ENCODE measurements around the gene CFLAR. TPM values are rescaled to one million over a fixed set of nuclear protein-coding genes. Genes with fewer than 3 reads are reported as not detected.

The CFLAR gene
- total RNA-seq, 1 experiment from 2014 or later = 56.4 TPM

GRCh38 chr2:201151127-201151981 is 35.4 kb downstream of the CFLAR start:
- Histone ChIP-seq H3K27me3 (replicated peaks; ENCODE audit: control insufficient read depth, insufficient read depth, low read length) (no peaks in the 10 kb centered on the region), H3K36me3 (ENCODE audit: control insufficient read depth, insufficient read depth, low read length) (peaks cover 6% of the 10 kb centered on the region), H3K9me3 (peaks cover 7% of the 10 kb centered on the region; the same call in 1 of the 2 replicates), H3K4me1 (peaks cover 60% of the 10 kb centered on the region), H3K4me3 (ENCODE audit: low read depth, low read length) (no peak overlapping the region)
- DNase-seq = no peak
- ChIA-PET CTCF (no interaction called here), POLR2A (interaction anchor here (1.1 kb wide), 1 partner anchor 35 kb away, joined by 3 read pairs; the partner anchor contains the start of gene CFLAR)
- intact Hi-C loops (cut with micrococcal nuclease; ENCODE audit: unreplicated experiment) = no loop called here
- Mint-ChIP-seq H3K9me3 (ENCODE audit: unreplicated experiment) (no peaks in the 10 kb centered on the region), H3K4me3 (ENCODE audit: unreplicated experiment) (peak overlapping the region; percentile 29), H3K4me1 (ENCODE audit: low read depth, unreplicated experiment) (peaks cover 37% of the 10 kb centered on the region), H3K27me3 (ENCODE audit: insufficient read depth, unreplicated experiment) (no peaks in the 10 kb centered on the region), H3K27ac (ENCODE audit: unreplicated experiment) (peak overlapping the region; percentile 79), H3K36me3 (ENCODE audit: insufficient read depth, unreplicated experiment) (peaks cover 71% of the 10 kb centered on the region)
- TSS peak; percentile 31 for BruUV-seq (replicated peaks)
- TF ChIP-seq CTCF (IDR thresholded peaks at IDR 0.05; ENCODE audit: insufficient read depth in 1 of 2, low read depth in 1 of 2, low read length in 1 of 2, severe bottlenecking in 1 of 2, unreplicated experiment in 1 of 2) = no peak

- Histone ChIP-seq H3K4me3 (ENCODE audit: low read depth, low read length) (no peak overlapping the region), H3K36me3 (ENCODE audit: control insufficient read depth, insufficient read depth, low read length) (peaks cover 6% of the 10 kb centered on the region), H3K27me3 (replicated peaks; ENCODE audit: control insufficient read depth, insufficient read depth, low read length) (no peaks in the 10 kb centered on the region), H3K4me1 (peaks cover 55% of the 10 kb centered on the region), H3K9me3 (peaks cover 7% of the 10 kb centered on the region; the same call in 1 of the 2 replicates)
- intact Hi-C loops (cut with micrococcal nuclease; ENCODE audit: unreplicated experiment) = no loop called here
- H3K4me1 Mint-ChIP-seq (ENCODE audit: low read depth, unreplicated experiment) = peaks cover 37% of the 10 kb centered on the region
- no peak overlapping the region for H3K27ac Mint-ChIP-seq (ENCODE audit: unreplicated experiment)
- TF ChIP-seq CTCF (IDR thresholded peaks at IDR 0.05; ENCODE audit: insufficient read depth in 1 of 2, low read depth in 1 of 2, low read length in 1 of 2, severe bottlenecking in 1 of 2, unreplicated experiment in 1 of 2) = no peak
- H3K27me3 Mint-ChIP-seq (ENCODE audit: insufficient read depth, unreplicated experiment) = no peaks in the 10 kb centered on the region
- H3K4me3 Mint-ChIP-seq (ENCODE audit: unreplicated experiment) = no peak overlapping the region
- H3K36me3 Mint-ChIP-seq (ENCODE audit: insufficient read depth, unreplicated experiment) = peaks cover 64% of the 10 kb centered on the region
- DNase-seq = no peak
- POLR2A ChIA-PET = no interaction called here
- no TSS peak for BruUV-seq (replicated peaks)
- CTCF ChIA-PET = no interaction called here
- H3K9me3 Mint-ChIP-seq (ENCODE audit: unreplicated experiment) = no peaks in the 10 kb centered on the region
These were observed 36.6 kb downstream of the CFLAR start for GRCh38 chr2:201152517-201152916.

- BruUV-seq (replicated peaks) = no TSS peak
- Histone ChIP-seq H3K9me3 (peaks cover 7% of the 10 kb centered on the region; the same call in 1 of the 2 replicates), H3K4me3 (ENCODE audit: low read depth, low read length) (no peak overlapping the region), H3K4me1 (peaks cover 56% of the 10 kb centered on the region), H3K27me3 (replicated peaks; ENCODE audit: control insufficient read depth, insufficient read depth, low read length) (no peaks in the 10 kb centered on the region), H3K36me3 (ENCODE audit: control insufficient read depth, insufficient read depth, low read length) (peaks cover 6% of the 10 kb centered on the region)
- H3K27ac Mint-ChIP-seq (ENCODE audit: unreplicated experiment) = peak overlapping the region; percentile 64
- DNase-seq = no peak
- TF ChIP-seq CTCF (IDR thresholded peaks at IDR 0.05; ENCODE audit: insufficient read depth in 1 of 2, low read depth in 1 of 2, low read length in 1 of 2, severe bottlenecking in 1 of 2, unreplicated experiment in 1 of 2) = no peak
- no peak overlapping the region for H3K4me3 Mint-ChIP-seq (ENCODE audit: unreplicated experiment)
- ChIA-PET POLR2A (no interaction called here), CTCF (no interaction called here)
- H3K36me3 Mint-ChIP-seq (ENCODE audit: insufficient read depth, unreplicated experiment) = peaks cover 67% of the 10 kb centered on the region
- no peaks in the 10 kb centered on the region for H3K9me3 Mint-ChIP-seq (ENCODE audit: unreplicated experiment)
- peaks cover 41% of the 10 kb centered on the region for H3K4me1 Mint-ChIP-seq (ENCODE audit: low read depth, unreplicated experiment)
- H3K27me3 Mint-ChIP-seq (ENCODE audit: insufficient read depth, unreplicated experiment) = no peaks in the 10 kb centered on the region
- intact Hi-C loops (cut with micrococcal nuclease; ENCODE audit: unreplicated experiment) = no loop called here
These were observed 37.2 kb downstream of the CFLAR start for GRCh38 chr2:201152999-201153815.
